HT1080 (cell line): Measurements from ENCODE around the gene MECR. TPM values are rescaled to one million over a fixed set of nuclear protein-coding genes. Genes with fewer than 3 reads are reported as not detected.

Experiments
- DNase-seq: peaks from one replicate; pipeline ENCODE4 v3.0.0-alpha.2; 2015; ENCODE audit warnings: low read depth
- total RNA-seq: library from RNA; depleted of rRNA; stranded (reverse); fragments of >200 nt; shearing (Covaris generic); gene quantifications from 2 replicates; pipeline ENCODE4 v1.2.3, GENCODE V29; 2014

MECR gene
- total RNA-seq, 1 experiment from 2014 or later, result 34.4 TPM

GRCh38 chr1:29208442-29208841 is 22.3 kb downstream of the MECR start:
- no peak for DNase-seq

GRCh38 chr1:29202584-29203340 is 28.0 kb downstream of the MECR start:
- peak; percentile 95 for DNase-seq

- no peak for DNase-seq
Measured at GRCh38 chr1:29202053-29202452, 28.7 kb downstream of the MECR start.

DNA sequence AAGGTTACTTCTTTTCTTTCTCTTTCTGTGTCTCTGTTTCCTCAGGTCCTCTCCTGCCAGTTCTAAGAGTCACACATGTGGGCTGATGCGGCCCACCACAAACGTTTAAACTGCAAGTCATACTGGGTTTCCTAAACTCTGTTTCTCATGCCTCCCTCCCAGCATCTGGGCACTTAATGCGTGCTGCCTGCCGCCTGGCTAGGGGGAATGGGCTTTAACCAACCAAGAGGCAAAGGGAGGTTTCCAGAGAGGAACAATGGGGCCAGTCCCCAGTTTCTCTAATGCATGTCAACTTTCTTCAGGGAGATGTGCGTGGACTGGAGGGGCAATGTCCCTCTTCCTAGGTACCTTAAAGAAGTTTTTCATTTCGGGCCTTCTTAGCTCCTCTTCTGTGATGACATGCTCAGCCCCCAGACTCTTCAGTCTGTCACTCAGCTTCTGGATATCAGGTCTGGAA is 29.1 kb downstream of the MECR start:
- DNase-seq, result no peak

- DNase-seq, result no peak
Measured at GRCh38 chr1:29200906-29201594, 29.7 kb downstream of the MECR start.

DNA sequence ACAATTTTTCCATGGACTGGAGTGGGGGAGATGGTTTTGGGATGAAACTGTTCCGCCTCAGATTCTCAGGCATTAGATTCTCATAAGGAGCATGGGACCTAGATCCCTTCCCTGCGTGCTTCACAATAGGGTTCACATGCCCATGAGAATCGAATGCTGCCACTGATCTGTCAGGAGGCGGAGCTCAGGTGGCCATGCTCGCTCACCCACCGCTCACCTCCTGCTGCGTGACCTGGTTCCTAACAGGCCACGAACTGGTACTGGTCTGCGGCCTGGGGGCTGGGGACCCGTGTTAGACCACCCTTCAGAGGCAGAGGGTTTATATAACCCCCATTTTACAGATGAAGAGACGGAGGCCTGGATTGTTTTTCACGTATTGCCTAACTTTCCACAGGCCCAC is 32.7 kb downstream of the MECR start:
- no peak for DNase-seq

- DNase-seq, result peak; percentile 46
Measured at GRCh38 chr1:29197590-29197924, 33.2 kb downstream of the MECR start.

DNA sequence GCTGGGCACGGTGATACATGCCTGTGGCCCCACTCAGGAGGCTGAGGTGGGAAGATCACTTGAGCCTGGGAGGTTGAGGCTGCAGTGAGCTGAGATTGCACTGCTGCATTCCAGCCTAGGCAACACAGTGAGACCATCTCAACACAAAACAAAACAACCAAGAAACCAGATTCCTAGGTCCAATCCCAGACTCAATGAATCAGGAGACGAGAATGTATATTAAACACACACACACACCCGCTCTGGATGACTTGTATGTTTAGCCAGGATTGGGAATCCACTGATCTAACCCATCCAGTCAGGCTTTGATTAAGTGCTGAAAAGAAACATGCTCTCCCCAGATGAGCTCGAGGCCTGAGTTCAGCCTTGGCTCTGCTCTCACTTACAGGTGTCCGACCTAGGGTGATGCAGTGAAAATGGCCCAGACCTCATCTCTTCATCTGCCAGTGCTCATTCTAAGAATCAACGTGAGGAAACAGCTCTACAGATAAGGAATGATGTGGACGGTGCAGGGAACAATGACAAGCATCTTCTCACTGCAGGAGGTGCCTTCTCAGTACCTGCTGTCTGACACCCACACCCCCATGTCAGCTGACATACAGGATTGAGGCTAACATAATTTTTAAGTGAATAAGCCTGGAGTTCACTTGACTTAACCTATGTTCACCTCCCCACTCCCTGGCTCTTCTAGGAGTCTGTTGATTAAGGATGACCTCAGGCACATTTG is 33.7 kb downstream of the MECR start:
- peak; percentile 55 for DNase-seq

DNA sequence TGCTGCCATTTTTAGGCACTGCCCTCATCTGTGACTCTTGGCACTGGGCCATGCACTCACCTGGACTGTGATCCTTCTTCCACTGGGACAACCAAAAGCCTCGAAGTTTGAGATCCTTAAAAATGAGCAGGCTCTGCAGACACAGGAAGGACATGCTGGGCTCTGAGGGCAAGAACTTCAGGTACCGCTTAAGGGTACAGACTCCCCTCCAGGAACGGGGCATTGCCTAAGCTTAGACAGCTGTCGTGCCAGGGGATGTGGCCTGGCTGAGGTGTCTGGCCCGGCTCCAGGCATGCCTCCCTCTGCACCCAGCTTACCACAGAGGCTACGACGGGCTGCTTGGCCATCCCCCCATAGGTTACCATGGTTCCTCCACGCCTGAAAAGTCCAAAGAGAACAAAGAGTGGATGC is 34.8 kb downstream of the MECR start:
- DNase-seq, result peak; percentile 13

DNA sequence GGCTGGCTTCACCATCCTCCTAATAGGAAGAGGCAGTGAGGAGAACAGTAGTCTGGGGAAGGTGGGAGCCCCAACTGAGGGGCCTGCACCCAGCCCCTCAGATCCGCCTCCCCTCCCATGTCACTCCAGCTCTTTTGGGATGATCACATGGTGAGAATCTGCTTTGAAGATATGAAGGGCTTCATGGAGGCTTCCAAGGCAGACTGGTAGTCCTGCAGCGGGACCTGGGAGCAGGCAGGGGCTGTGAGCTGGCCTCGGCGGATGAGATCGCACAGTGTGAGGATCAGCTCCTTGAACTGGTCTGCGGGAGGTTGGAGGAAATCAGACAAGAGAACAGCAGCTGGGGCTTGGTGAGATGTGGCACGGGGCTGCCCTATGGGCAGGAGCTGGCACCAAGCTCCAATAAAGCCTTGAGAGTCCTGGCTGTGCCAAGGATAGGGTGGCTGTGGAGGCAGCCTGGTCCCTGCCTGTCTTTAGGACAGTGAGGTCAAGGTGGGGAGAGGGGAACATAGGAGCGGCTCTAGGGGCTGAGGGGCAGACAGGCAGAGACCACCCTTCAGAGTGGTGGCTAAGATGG is 36.8 kb downstream of the MECR start:
- DNase-seq, result no peak

GRCh38 chr1:29190718-29191117 is 40.0 kb downstream of the MECR start:
- no peak for DNase-seq

DNA sequence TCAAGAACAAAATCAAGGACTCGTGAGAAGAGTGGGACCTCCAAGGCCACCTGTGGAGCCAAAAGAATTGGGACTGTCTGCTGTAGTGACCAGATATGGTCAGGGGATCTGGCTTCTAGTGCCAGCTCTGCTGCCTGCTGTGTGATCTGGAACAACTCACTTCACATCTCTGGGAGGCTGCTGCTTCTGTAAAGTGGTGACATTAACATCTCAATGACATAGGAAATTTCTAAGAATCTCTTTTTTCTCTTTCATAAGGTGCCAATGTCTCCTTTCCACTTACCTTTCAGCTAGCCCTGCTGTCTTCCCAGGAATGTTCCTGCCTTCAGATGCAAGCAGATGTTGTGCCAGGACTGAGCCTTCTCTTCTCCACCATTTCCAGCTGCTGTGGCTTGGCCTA is 44.0 kb downstream of the MECR start:
- DNase-seq, result no peak

- no peak for DNase-seq
Measured at GRCh38 chr1:29186252-29186651, 44.5 kb downstream of the MECR start.

GRCh38 chr1:29183287-29183686 is 47.4 kb downstream of the MECR start:
- DNase-seq, result no peak

DNA sequence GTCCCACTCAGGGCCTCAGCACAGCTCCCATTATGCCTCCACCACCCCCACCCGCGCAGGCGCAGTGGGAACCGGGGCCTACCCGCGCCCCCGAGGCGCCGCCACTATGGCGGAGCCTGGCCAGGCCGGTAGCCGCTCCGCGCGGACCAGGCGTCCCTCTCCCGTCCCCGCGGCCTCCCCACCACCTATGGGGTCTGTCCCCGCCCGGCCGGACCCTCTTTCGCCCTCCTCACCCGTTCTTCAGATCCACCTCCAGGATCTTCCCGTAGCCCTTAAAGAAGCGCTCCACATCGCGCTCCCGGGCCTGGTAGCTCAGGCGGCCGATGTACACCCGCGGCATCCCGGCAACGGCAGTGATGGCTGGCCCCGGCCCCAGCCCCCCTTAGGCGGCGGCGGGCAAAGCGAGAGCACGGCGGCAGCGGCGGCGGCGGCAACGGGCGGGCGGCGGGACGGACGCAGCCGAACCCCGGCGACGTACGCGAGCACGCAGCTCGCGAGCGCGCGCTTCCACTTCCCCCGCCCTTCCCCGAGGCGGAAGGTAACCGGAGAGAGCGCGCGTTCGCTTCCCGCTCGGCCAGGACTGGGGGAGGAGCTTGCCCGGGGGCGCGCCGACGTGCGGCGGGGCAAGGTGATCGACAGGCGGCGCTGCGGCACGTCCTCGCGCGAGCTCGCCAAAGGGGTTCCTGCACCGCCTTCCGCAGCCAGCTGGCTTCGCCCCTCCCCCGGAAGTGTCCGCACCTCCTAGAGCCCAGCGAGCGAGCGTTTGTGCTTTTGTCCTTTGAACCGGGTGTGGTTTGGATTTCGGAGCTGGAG is 49.1 kb downstream of the MECR start, which contains the start of gene SRSF4:
SRSF4 (minus strand) TSS at position 488 of the 813 bp plus-strand sequence; CDS start at position 340, 148 bp downstream.
- DNase-seq, result peak; percentile 98

GRCh38 chr1:29180497-29181412 is 50.0 kb downstream of the MECR start:
- no peak for DNase-seq

- DNase-seq, result no peak
Measured at GRCh38 chr1:29179641-29180184, 51.0 kb downstream of the MECR start.

- DNase-seq, result no peak
Measured at GRCh38 chr1:29177022-29177705, 53.6 kb downstream of the MECR start.

- DNase-seq, result no peak
Measured at GRCh38 chr1:29176576-29176975, 54.2 kb downstream of the MECR start.
